Limb (tissue), 2 donors: ENCODE results near the gene DPY19L1.
"Not testable (repeated sequence)": the region's sequence is repeated elsewhere in the genome, so short reads cannot be mapped to it uniquely, and the experiment has no call there.

Source experiments
- DNase-seq, 2 donors: peaks; one replicate each; pipeline ENCODE4 v3.0.0-alpha.2; 2016; ENCODE audit errors: extremely low spot score in 2 of 2

DPY19L1 gene

GRCh38 chr7:35037211-35037525 is at the start of gene DPY19L1:
DPY19L1 (minus strand) TSS chr7:35037485; CDS start chr7:35037394, 91 bp downstream.
- no peak for DNase-seq

GRCh38 chr7:35079517-35079916 is 42.2 kb upstream of the DPY19L1 start:
- DNase-seq = not testable (repeated sequence)

DNA sequence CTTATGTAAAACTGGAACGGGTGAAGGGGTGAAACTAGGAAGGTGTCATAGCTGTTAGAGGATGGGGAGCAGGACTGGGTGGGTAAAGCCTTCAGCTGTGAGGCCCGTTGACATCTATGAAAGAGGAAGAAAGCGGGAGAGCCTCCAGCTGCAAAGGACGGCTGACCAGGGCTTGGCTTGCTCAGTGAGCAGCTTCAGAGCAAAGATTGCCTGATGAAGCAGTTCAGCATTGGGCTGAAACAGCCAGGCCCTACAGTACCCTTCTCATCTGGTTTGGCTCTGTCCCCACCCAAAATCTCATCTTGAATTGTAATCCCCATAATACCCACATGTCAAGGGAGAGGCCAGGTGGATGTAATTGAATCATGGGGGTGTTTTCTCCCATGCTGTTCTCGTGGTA is 36.7 kb upstream of the DPY19L1 start:
- DNase-seq = not testable (repeated sequence)

DNA sequence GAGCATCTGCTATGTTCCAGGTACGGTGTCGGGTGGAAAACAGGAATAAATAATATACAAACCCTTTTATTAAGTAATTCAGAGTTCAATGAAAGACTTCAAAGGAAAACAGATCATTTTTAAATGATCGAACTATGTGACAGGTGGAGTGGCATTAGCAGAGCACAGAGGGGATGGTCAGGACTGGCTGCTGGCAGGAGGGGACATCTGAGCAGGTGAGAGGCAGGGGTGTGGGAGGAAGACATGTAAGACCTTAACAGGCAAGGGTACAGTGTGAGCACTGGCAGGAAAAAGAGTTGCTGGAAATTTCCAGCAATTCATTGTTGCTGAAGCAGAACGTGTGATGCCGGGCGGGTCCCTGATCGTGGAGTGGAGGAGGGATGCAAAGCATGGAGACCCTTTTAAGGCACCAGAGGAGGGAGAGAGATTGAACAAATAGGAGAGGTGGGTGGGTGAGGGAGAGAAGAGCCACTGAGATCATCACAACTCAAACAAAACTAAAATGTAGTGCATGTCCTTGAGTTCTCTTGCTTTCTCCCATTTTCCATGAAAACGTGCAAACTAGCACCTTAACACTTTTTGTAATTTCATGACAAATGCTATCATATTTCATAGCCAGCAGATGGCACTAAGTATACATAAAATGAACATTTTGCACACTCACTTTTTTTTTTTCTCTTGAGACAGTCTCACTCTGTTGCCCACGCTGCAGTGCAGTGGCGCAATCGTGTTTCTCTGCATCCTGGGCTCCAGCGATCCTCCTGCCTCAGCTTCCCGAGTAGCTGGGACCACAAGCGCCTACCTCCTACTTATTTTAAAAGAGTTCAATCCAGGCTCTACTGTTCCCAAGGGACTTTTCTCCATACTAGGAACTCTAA is 35.9 kb upstream of the DPY19L1 start:
- DNase-seq = peak in 1 of 2 donors; percentile 27

- DNase-seq = not testable (repeated sequence)
Measured at GRCh38 chr7:35069084-35069483, 31.8 kb upstream of the DPY19L1 start.

DNA sequence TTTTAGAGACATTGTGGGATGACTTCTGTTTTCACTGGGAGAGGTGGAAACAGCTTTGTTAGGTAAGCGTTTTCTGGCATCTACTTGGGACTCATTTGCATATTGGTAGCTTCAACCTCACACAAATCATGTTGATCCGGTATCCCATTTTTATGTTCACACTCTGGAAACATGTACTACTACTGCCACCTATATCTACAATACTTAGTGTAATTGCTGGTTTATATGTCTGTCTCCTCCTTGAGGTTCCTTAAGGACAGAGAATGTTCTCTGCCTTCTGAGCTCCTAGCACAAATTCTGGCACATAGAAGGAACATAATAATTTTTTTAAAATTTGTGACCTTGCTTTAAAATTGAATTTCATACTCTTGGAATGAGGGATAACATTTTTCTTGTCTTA is 28.1 kb upstream of the DPY19L1 start:
- not testable (repeated sequence) for DNase-seq

- not testable (repeated sequence) for DNase-seq
Measured at GRCh38 chr7:35058571-35058970, 21.3 kb upstream of the DPY19L1 start.

DNA sequence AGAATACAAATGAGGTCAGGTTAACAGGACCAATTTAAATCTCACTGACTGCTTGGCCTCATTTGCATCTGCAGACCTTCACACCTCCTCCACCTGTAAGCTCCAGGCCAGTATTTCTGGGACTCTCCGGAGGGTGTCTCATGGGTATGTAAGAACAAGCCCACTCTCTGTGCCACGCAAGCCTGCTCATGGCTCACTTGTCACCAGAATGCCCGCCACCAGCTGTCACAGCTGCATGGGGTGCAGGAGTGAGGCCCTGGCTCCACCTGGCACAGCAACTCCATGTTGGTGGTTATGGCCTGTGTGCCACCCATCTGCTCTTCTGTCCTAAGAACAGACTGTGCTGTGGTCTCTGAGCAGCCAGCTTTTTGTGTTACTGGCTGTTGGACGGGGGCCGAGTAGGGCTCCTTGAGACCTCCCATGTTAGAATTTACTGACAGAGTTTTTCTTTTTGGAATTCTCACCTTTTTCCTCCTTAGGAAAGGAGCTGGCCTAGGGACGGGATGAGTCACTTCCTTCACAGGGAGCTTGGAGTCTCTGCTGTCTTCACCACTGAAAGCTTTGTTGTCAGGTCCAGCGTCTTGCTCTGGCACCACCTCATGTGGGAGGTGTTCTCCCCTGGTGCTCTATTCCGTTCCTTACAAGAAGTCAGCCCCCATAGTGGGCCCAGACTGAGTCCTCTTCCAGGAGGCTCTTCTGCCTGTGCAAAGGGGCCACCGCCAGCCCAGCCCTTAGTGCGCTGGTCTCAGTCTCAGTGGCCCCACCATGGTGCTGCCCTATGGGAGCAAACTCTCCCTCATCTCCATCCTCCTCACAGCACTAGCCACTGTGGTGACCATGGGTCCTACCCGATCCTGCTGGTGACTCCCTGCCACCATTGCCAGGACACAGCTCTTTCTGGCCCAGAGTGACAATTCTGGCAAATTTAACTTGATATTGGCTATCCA is 20.5 kb upstream of the DPY19L1 start:
- not testable (repeated sequence) for DNase-seq

DNA sequence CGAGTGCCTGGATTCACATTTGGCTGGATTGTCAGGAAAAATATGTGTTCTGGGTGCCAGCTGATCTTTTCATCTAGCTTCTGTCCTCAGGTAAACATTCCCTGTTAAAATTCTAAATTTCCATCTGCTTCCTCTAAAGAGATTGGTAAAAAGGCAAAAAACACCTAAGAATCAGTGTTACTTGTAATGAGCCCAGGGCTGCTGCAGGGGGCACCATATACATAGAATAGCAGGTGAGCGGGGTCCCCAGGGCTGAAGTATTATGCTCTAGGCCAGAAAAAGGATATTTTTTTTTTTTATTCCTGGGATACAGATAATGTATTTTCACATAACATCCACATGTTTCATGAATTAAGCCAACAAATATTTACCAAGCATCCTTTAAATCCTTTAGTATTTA is 18.4 kb upstream of the DPY19L1 start:
- not testable (repeated sequence) for DNase-seq

DNA sequence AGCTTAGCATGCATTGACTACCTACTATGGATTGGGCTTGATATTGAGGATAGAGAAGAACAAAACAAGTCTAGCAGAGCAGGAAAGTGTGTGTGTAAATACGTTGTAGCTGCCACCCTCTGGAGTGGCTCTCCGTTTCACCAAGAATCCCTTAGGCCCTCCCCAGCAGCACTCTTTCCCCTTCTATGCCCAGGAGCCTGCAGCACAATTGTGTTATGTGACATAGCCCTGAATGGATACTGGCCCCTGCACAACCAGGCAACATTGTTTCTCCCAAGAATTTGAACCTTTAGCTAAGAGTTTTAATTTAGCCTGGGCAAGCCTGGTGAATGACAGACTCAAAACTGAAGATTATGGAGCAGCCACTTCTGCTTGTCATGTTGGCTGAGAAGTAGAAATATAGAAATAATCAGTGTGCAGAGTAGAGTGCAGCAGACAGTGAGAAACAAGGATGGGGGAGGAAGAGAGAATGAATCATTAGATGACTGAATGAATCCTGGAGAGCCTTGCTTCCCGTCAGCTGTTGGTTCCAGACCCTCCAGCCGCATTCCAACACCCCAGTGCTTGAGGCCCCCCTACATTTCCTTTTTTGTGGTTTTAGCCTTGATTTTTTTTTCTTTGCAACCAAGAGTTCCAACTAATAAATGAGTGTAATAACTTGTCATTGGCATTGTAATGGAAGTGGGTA is 16.3 kb upstream of the DPY19L1 start:
- not testable (repeated sequence) for DNase-seq

- not testable (repeated sequence) for DNase-seq
Measured at GRCh38 chr7:35048390-35048789, 11.1 kb upstream of the DPY19L1 start.

DNA sequence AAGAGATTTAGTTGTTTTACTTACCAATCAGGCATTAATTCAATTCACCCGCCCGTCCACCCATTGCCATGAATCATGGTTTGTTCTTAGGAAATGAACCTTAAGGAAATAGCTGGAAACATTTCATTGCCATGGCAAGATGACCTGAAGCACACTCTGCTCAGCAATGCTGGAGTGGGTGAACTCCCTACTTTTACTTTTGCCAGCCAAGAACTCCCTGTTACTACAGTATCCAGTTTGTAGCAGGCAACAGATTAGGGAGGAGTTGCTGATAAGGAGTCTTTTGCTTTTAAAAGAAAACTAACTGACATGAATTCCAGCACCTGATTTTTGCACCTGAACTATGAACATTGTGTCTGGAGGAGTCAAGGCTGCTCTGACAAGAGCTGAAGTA is 10.6 kb upstream of the DPY19L1 start:
- not testable (repeated sequence) for DNase-seq

DNA sequence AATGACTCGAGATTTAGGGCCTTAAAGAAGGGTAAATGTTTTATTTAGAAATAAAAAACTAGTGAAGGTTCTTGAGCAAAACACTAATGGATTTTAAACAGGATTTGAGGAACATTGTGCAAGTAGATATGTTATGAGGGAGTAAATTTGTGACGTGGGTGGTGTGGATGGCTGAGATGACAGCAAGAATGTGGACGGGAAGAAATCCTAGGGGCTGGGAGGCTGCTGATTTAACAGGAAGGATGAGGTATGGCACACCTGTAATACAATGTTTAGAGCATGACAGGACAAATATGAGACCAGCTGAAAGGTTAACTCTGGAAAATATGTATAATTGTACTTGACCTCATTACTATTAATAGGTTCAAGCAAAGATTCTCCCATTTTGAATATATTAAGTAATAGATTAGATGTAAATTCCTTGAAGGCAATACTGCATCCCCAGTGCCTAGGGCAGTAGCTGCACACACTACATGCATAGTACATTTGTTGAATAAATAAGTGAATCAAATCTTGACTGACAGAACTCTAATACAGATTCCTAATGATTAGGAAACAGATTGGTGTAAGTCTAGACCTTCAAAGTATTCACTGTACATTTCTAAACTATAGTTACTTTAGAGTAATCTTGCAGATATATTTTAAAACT is 10.1 kb upstream of the DPY19L1 start:
- DNase-seq = not testable (repeated sequence)

- not testable (repeated sequence) for DNase-seq
Measured at GRCh38 chr7:35043301-35043700, 6.0 kb upstream of the DPY19L1 start.

GRCh38 chr7:35040906-35041305 is 3.6 kb upstream of the DPY19L1 start:
- DNase-seq = no peak

- no peak for DNase-seq
Measured at GRCh38 chr7:35039343-35039742, 2.1 kb upstream of the DPY19L1 start.

- no peak for DNase-seq
Measured at GRCh38 chr7:35038354-35038753, 1.1 kb upstream of the DPY19L1 start.

- DNase-seq = peak; percentile 92 to 97
Measured at GRCh38 chr7:35037526-35038341, 449 bp upstream of the DPY19L1 start.

DNA sequence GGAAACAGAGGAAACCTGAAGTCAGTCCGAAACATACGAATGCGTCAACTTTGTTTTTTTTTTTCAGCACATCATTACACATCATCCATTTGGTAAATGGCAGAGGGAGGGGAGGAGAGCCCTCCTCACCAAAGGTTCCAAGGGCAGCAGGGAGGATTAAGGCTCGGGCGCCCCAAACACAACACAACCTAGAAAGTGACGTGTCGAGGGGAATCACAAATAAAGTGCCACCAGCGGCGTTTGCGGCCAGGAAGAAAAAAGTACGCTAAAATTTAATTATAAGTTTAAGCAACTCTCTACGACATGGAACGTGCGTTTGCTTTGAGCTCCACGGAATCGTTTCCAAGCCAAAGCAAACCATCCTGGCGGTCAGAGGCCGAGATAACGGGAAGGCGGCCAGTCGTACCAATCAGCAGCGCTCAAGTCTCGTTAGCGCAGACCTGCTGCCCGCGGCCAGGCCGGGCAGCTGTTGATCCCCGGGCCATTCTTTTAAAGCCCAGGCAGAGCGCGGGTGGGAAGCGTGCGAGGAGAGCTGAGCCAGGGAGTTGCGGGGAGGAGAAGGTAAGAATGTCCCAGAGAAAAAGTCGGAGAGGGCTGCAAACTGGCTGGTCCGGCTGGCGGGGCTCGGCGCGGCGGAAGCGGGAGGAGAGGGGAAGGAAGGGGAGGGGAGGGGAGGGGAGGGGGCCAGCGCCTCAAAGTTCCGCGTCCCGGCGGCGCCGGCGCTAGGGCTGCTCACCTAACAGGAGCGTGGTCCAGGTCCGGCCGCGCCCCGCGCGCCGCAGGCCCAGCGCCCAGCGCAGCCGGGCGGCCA is 719 bp downstream of the DPY19L1 start:
- DNase-seq = peak; percentile 32 to 74
